ENCODE data around the gene CNST. TPM values are rescaled to one million over a fixed set of nuclear protein-coding genes. Genes with fewer than 3 reads are reported as not detected.

The CNST gene
- total RNA-seq, 1 experiment from 2014 or later: 9.1 TPM

DNA sequence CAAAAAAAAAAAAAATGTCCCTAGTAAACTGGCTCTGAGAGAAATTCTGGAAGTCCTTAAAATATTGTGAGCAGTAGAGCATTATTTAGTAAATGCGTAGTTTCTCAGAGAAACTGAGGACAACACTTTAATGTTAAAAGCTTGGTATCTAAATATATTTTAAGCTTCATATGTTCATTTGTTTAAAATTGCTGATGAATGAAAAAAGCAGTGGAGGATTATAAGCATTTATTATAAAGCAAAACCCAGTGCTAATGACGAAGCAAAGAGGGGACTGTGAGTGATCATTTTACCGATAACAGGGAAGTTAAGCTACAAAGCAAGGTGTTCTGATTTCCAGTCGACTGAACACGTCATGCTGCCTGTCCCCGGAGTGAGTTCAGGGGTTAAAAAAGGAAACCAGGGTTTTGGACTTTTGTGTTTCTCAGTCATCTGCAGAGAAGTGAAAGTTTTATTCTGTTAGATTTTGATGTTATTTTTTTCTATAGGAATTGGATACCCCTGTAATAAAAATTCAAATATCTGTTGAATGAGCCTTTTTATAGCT lies 93.4 kb downstream of the CNST start:
- DNase-seq: no peak
- no peaks in the 10 kb centered on the region for H3K27me3 ChIP-seq (ENCODE audit: insufficient read depth, low read depth)
- no peaks in the 10 kb centered on the region for H3K36me3 ChIP-seq (ENCODE audit: low read depth)
- H3K9me2 ChIP-seq (ENCODE audit: insufficient read depth): no peaks in the 10 kb centered on the region
- H3K9me3 ChIP-seq (ENCODE audit: insufficient read depth, low read depth): no peaks in the 10 kb centered on the region
- no peak overlapping the region for H3K4me2 ChIP-seq
- no peak overlapping the region for H2AFZ ChIP-seq
- H3K79me2 ChIP-seq (ENCODE audit: low read depth): no peaks in the 10 kb centered on the region
- ChIA-PET POLR2A (ENCODE audit: unreplicated experiment) (no interaction called here), CTCF (no interaction called here)
- no peaks in the 10 kb centered on the region for H3K4me1 ChIP-seq (replicated peaks; ENCODE audit: insufficient read depth)
- BruUV-seq (replicated peaks): no TSS peak
- intact Hi-C loops (cut with micrococcal nuclease; ENCODE audit: unreplicated experiment): no loop called here
- no peak for TF ChIP-seq EZH2 (IDR thresholded peaks at IDR 0.05; ENCODE audit: low read depth)
- TF ChIP-seq, protein P1, sequence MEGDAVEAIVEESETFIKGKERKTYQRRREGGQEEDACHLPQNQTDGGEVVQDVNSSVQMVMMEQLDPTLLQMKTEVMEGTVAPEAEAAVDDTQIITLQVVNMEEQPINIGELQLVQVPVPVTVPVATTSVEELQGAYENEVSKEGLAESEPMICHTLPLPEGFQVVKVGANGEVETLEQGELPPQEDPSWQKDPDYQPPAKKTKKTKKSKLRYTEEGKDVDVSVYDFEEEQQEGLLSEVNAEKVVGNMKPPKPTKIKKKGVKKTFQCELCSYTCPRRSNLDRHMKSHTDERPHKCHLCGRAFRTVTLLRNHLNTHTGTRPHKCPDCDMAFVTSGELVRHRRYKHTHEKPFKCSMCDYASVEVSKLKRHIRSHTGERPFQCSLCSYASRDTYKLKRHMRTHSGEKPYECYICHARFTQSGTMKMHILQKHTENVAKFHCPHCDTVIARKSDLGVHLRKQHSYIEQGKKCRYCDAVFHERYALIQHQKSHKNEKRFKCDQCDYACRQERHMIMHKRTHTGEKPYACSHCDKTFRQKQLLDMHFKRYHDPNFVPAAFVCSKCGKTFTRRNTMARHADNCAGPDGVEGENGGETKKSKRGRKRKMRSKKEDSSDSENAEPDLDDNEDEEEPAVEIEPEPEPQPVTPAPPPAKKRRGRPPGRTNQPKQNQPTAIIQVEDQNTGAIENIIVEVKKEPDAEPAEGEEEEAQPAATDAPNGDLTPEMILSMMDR (conservative IDR thresholded peaks at IDR 0.05): no peak
- no peaks in the 10 kb centered on the region for H3F3A ChIP-seq (ENCODE audit: insufficient read depth, low read depth)
- H3K27ac ChIP-seq: no peak overlapping the region
- no peaks in the 10 kb centered on the region for H4K20me1 ChIP-seq (ENCODE audit: insufficient read depth)
- H3K4me3 ChIP-seq: no peak overlapping the region

DNA sequence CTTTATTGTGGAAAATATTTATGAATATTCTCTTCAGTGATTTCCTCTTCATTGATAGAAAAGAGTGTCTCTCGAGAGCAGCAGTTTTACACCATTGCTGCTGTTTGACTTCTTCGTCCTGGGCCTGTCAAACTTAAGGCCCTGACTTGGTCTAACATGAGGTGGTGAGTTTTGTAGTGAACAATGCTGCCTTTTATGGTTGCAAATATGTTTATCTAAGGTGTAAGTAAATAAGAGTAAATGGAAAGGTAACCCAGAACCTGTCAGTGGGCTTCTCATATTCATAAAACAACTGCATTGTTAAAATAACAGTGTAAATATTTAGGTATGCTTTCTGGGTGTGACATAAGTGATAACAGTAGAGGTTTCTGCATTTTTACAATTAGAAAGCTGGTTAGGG lies 95.2 kb downstream of the CNST start:
- H3K9me2 ChIP-seq (ENCODE audit: insufficient read depth): no peaks in the 10 kb centered on the region
- BruUV-seq (replicated peaks): no TSS peak
- H3K79me2 ChIP-seq (ENCODE audit: low read depth): no peaks in the 10 kb centered on the region
- H3K4me2 ChIP-seq: no peak overlapping the region
- TF ChIP-seq EZH2 (IDR thresholded peaks at IDR 0.05; ENCODE audit: low read depth): no peak
- TF ChIP-seq, protein P1 (conservative IDR thresholded peaks at IDR 0.05): no peak
- H3K4me1 ChIP-seq (replicated peaks; ENCODE audit: insufficient read depth): no peaks in the 10 kb centered on the region
- POLR2A ChIA-PET (ENCODE audit: unreplicated experiment): no interaction called here
- H4K20me1 ChIP-seq (ENCODE audit: insufficient read depth): no peaks in the 10 kb centered on the region
- H3F3A ChIP-seq (ENCODE audit: insufficient read depth, low read depth): no peaks in the 10 kb centered on the region
- no peaks in the 10 kb centered on the region for H3K27me3 ChIP-seq (ENCODE audit: insufficient read depth, low read depth)
- no peaks in the 10 kb centered on the region for H3K9me3 ChIP-seq (ENCODE audit: insufficient read depth, low read depth)
- no peak overlapping the region for H2AFZ ChIP-seq
- no peak overlapping the region for H3K4me3 ChIP-seq
- CTCF ChIA-PET: no interaction called here
- no peaks in the 10 kb centered on the region for H3K36me3 ChIP-seq (ENCODE audit: low read depth)
- intact Hi-C loops (cut with micrococcal nuclease; ENCODE audit: unreplicated experiment): no loop called here
- no peak for DNase-seq
- no peak overlapping the region for H3K27ac ChIP-seq

DNA sequence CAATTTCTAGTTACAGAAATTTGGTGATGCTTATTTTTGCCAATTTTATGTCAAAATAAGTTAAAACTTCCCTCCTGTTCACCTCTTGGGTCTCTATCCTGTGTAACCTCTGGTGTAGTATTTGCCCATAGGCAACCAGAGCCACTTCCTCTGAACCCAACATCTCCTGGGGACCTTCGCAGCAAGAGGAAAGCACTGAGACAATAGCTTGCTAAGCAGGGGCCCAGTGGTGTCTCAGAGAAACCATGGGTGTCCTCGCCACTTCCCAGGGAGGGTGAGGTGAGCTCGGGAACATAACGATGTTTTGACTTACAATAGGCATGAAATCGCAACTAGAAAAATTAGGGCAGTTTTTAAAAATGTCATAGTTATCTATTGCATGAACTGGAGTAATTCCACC lies 101.5 kb downstream of the CNST start:
- H3K4me2 ChIP-seq: no peak overlapping the region
- H3K27ac ChIP-seq: no peak overlapping the region
- no peaks in the 10 kb centered on the region for H3K36me3 ChIP-seq (ENCODE audit: low read depth)
- BruUV-seq (replicated peaks): no TSS peak
- intact Hi-C loops (cut with micrococcal nuclease; ENCODE audit: unreplicated experiment): no loop called here
- no peak overlapping the region for H3K4me3 ChIP-seq
- CTCF ChIA-PET: no interaction called here
- no peaks in the 10 kb centered on the region for H3K9me3 ChIP-seq (ENCODE audit: insufficient read depth, low read depth)
- no peak for DNase-seq
- H3K9me2 ChIP-seq (ENCODE audit: insufficient read depth): no peaks in the 10 kb centered on the region
- no peak overlapping the region for H2AFZ ChIP-seq
- H3K27me3 ChIP-seq (ENCODE audit: insufficient read depth, low read depth): no peaks in the 10 kb centered on the region
- no peaks in the 10 kb centered on the region for H3F3A ChIP-seq (ENCODE audit: insufficient read depth, low read depth)
- POLR2A ChIA-PET (ENCODE audit: unreplicated experiment): no interaction called here
- no peaks in the 10 kb centered on the region for H4K20me1 ChIP-seq (ENCODE audit: insufficient read depth)
- no peaks in the 10 kb centered on the region for H3K4me1 ChIP-seq (replicated peaks; ENCODE audit: insufficient read depth)
- no peaks in the 10 kb centered on the region for H3K79me2 ChIP-seq (ENCODE audit: low read depth)
- TF ChIP-seq, protein P1 (conservative IDR thresholded peaks at IDR 0.05): no peak
- TF ChIP-seq EZH2 (IDR thresholded peaks at IDR 0.05; ENCODE audit: low read depth): no peak

All from PC-9 (cell line).